ENCODE measurements around the gene P2RX3.

Gene P2RX3

DNA sequence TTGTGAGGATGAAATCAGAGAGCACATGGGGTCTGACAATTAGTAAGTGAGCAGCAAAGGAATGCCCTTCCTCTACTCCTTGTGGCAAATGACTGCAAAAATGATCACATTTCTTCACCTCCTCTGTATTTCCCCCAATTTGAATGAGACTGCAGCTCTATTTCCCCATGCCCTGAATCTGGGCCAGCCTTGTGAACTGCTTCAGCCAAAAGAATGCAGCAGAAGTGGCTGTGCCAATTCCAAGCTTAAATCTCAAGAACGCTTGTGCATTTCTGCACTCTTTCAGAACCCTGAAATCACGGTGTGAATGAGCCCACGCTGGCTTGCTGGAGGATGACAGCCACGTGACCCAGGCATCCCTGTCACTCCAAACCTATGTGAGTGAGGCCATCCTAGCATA, 78.9 kb downstream of the P2RX3 start:
- DNase-seq (ENCODE audit: low read depth in 2 of 2, low spot score in 1 of 2): no peak

DNA sequence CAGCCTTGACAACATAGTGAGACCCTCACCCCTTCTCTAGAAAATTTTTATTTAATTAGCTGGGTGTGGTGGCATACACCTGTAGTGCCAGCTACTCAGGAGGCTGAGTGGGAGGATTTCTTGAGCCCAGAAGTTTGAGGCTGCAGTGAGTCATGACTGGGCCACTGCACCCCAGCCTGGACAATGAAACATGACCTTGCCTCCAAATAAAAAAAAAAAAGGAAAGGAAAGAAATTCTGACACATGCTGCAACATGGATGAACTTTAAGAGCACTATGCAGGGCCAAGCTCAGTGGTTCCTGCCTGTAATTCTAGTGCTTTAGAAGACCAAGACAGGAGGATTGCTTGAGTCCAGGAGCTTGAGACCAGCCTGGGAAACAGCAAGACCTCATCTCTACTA, 80.0 kb downstream of the P2RX3 start:
- no peak for DNase-seq (ENCODE audit: low read depth in 2 of 2, low spot score in 1 of 2)

DNA sequence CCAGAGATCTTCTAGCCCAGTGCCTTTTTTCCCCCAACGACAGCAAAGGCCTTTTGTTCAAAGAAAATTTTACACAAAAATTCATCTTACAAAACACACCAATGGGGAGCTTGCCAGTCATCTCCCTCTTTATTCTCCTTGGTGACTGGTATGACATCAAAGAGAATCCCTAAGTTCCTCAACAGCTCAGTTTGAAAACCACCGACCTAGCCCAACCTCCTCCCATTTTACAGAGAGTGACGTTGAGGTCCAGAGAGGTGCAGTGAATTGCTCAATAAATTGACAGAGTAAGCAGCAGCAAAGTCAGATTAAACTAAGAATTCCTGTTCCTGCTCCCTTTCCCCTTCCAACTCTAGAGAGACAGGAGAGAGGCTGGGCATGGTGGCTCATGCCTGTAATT, 81.0 kb downstream of the P2RX3 start:
- DNase-seq (ENCODE audit: low read depth in 2 of 2, low spot score in 1 of 2): no peak

DNA sequence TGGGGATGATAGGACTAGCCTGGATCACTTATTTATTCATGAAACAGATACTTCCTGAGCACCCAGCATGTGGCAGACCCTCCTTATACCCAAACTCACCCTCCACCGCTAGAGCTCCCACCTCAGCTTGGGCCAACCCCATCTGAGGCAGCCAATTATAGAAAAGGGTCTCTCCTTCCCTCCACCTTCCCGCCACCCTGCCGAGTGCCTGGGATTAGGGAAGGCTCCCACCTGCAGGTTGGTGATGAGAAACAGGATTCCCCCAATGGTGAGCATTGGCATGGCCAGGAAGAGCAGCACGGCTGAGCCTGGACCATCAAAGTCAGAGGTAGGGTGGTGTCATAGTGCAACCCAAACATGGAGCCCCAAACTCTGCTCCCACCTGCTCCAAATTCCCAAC, 82.9 kb downstream of the P2RX3 start:
- DNase-seq (ENCODE audit: low read depth in 2 of 2, low spot score in 1 of 2): no peak

DNA sequence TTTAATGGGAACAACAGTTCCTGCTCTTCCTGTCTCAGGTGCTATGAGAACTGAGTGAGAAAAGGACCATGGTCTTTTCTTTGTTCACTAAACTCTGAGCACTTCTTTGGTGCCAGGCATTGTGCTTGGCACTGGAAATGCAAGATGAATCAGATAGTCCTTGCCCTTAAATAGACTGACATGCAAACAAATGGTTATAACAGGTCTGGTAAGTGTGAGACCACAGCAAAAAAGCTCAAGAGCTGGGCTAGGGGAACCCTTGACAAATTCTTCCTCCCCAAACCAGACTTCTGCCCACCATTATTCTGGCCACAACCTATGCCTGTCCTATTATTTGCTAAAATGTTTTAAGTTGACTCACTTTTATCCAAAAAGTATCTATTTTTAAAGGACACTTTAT, 83.7 kb downstream of the P2RX3 start:
- no peak for DNase-seq (ENCODE audit: low read depth in 2 of 2, low spot score in 1 of 2)

Measured in stimulated activated CD8-positive, alpha-beta memory T cell treated with anti-CD3 and anti-CD28 coated beads, Interleukin-4, amount 100 ng/mL, for 1 hour (primary cell).